Neural progenitor cell (in vitro differentiated cells): ENCODE results near the gene TRAF7. TPM values are rescaled to one million over a fixed set of nuclear protein-coding genes. Genes with fewer than 3 reads are reported as not detected.

Source experiments
- DNase-seq: peaks from one replicate; pipeline ENCODE4 v3.0.0-alpha.2; 2016; ENCODE audit warnings: low spot score
- H2AFZ ChIP-seq: fragments of 200-600 bp; sonication (generic); replicated peaks from 2 replicates; pipeline ENCODE4 v1.6.1; 2016; ENCODE audit warnings: antibody characterized with exemption
- H3F3A ChIP-seq: fragments of 200-600 bp; sonication (generic); 2 replicates; pipeline ENCODE4 v1.6.1; 2016; ENCODE audit warnings: antibody characterized with exemption, low read depth
- H3K27ac ChIP-seq: fragments of 200-600 bp; sonication (generic); 2 replicates; pipeline ENCODE4 v1.5.1; 2016; ENCODE audit warnings: mild to moderate bottlenecking
- H3K27me3 ChIP-seq: fragments of 200-600 bp; sonication (generic); 2 replicates; pipeline ENCODE4 v1.6.1; 2016; ENCODE audit warnings: mild to moderate bottlenecking, moderate library complexity
- H3K36me3 ChIP-seq: fragments of 200-600 bp; sonication (generic); 2 replicates; pipeline ENCODE4 v1.5.1; 2016
- H3K4me1 ChIP-seq: fragments of 200-600 bp; sonication (generic); 2 replicates; pipeline ENCODE4 v1.6.1; 2016; ENCODE audit warnings: mixed run types
- H3K4me2 ChIP-seq: fragments of 200-600 bp; sonication (generic); 2 replicates; pipeline ENCODE4 v1.6.1; 2016
- H3K4me3 ChIP-seq: fragments of 200-600 bp; sonication (generic); 2 replicates; pipeline ENCODE4 v1.5.1; 2016
- H3K79me2 ChIP-seq: fragments of 200-600 bp; sonication (generic); 2 replicates; pipeline ENCODE4 v1.6.1; 2016; ENCODE audit warnings: low read depth
- H3K9ac ChIP-seq: fragments of 200-600 bp; sonication (generic); 2 replicates; pipeline ENCODE4 v1.6.1; 2016
- H3K9me3 ChIP-seq: fragments of 200-600 bp; sonication (generic); 2 replicates; pipeline ENCODE4 v1.5.1; 2016; ENCODE audit warnings: low read depth
- H4K20me1 ChIP-seq: fragments of 200-600 bp; sonication (generic); 2 replicates; pipeline ENCODE4 v1.6.1; 2016; ENCODE audit warnings: low read depth
- H3K27ac Mint-ChIP-seq: 3 replicates; pipeline ENCODE4 v1.8.0; 2021; ENCODE audit warnings: mixed read lengths
- H3K27me3 Mint-ChIP-seq: 2 replicates; pipeline ENCODE4 v1.8.0; 2022; ENCODE audit warnings: low read depth, mild to moderate bottlenecking, inconsistent platforms, moderate library complexity, mixed read lengths; ENCODE audit not compliant: insufficient read depth
- H3K36me3 Mint-ChIP-seq: 3 replicates; pipeline ENCODE4 v1.8.0; 2021; ENCODE audit warnings: mixed read lengths
- H3K4me1 Mint-ChIP-seq: 3 replicates; pipeline ENCODE4 v1.8.0; 2021; ENCODE audit warnings: mixed read lengths
- H3K4me3 Mint-ChIP-seq: 3 replicates; pipeline ENCODE4 v1.8.0; 2021; ENCODE audit warnings: mild to moderate bottlenecking, moderate library complexity, mixed read lengths
- H3K9me3 Mint-ChIP-seq: 3 replicates; pipeline ENCODE4 v1.8.0; 2020; ENCODE audit warnings: mixed read lengths
- EZH2 ChIP-seq: fragments of 200-600 bp; sonication (generic); IDR thresholded peaks from 2 replicates; pipeline ENCODE4 v1.6.1; 2017; ENCODE audit warnings: antibody characterized with exemption, mild to moderate bottlenecking, moderate library complexity
- EZH2phosphoT487 ChIP-seq: fragments of 200-600 bp; sonication (generic); IDR thresholded peaks from 2 replicates; pipeline ENCODE4 v1.6.1; 2017; ENCODE audit warnings: antibody characterized with exemption
- total RNA-seq: library from RNA; depleted of rRNA; stranded (reverse); fragments of >200 nt; gene quantifications from 2 replicates; pipeline ENCODE4 v1.2.3, GENCODE V29; 2015; ENCODE audit warnings: low replicate concordance
- TF ChIP-seq, protein P1 (sequence below): fragments of 200-600 bp; sonication (generic); IDR thresholded peaks from 2 replicates; pipeline ENCODE4 v1.5.1; 2017; ENCODE audit warnings: antibody characterized with exemption, mild to moderate bottlenecking

Gene TRAF7
- total RNA-seq, 1 donor from 2014 or later, result 24.1 TPM

DNA sequence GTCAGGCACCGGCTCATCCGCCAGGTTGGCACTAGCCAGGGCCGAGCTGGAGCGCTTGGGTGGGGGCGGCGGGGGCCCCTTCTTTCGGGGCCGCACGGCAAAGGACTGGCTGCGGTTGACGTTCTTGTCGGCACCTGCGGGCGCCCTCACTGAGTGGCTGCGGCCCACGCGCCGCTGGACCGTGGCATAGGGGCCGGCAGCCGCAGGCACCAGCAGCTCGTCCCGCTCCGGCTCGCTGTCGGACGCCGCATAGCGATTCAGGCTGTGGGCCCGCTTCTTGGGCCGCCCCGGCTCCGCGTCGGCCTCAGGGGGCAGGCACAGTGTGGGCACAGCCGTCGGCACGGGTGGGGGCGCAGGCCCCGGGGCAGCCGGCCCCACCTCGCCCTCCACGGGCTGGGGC lies 24.9 kb downstream of the TRAF7 start:
- Histone ChIP-seq H3K9me3 (no peaks in the 10 kb centered on the region), H3K9ac (no peak overlapping the region), H3K36me3 (no peaks in the 10 kb centered on the region), H3K79me2 (no peaks in the 10 kb centered on the region), H3K4me2 (no peak overlapping the region), H3F3A (peaks cover 5% of the 10 kb centered on the region), H3K4me3 (no peak overlapping the region), H4K20me1 (no peaks in the 10 kb centered on the region), H3K27me3 (no peaks in the 10 kb centered on the region), H3K27ac (no peak overlapping the region), H2AFZ (no peak overlapping the region), H3K4me1 (no peaks in the 10 kb centered on the region)
- H3K27me3 Mint-ChIP-seq, result peaks cover 11% of the 10 kb centered on the region
- H3K27ac Mint-ChIP-seq, result no peak overlapping the region
- H3K4me3 Mint-ChIP-seq, result no peak overlapping the region
- no peak for DNase-seq
- peaks cover 3% of the 10 kb centered on the region for H3K4me1 Mint-ChIP-seq
- TF ChIP-seq EZH2phosphoT487, result no peak
- TF ChIP-seq EZH2, result no peak
- TF ChIP-seq, protein P1, sequence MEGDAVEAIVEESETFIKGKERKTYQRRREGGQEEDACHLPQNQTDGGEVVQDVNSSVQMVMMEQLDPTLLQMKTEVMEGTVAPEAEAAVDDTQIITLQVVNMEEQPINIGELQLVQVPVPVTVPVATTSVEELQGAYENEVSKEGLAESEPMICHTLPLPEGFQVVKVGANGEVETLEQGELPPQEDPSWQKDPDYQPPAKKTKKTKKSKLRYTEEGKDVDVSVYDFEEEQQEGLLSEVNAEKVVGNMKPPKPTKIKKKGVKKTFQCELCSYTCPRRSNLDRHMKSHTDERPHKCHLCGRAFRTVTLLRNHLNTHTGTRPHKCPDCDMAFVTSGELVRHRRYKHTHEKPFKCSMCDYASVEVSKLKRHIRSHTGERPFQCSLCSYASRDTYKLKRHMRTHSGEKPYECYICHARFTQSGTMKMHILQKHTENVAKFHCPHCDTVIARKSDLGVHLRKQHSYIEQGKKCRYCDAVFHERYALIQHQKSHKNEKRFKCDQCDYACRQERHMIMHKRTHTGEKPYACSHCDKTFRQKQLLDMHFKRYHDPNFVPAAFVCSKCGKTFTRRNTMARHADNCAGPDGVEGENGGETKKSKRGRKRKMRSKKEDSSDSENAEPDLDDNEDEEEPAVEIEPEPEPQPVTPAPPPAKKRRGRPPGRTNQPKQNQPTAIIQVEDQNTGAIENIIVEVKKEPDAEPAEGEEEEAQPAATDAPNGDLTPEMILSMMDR, result no peak
- H3K36me3 Mint-ChIP-seq, result peaks cover 2% of the 10 kb centered on the region
- H3K9me3 Mint-ChIP-seq, result no peaks in the 10 kb centered on the region

DNA sequence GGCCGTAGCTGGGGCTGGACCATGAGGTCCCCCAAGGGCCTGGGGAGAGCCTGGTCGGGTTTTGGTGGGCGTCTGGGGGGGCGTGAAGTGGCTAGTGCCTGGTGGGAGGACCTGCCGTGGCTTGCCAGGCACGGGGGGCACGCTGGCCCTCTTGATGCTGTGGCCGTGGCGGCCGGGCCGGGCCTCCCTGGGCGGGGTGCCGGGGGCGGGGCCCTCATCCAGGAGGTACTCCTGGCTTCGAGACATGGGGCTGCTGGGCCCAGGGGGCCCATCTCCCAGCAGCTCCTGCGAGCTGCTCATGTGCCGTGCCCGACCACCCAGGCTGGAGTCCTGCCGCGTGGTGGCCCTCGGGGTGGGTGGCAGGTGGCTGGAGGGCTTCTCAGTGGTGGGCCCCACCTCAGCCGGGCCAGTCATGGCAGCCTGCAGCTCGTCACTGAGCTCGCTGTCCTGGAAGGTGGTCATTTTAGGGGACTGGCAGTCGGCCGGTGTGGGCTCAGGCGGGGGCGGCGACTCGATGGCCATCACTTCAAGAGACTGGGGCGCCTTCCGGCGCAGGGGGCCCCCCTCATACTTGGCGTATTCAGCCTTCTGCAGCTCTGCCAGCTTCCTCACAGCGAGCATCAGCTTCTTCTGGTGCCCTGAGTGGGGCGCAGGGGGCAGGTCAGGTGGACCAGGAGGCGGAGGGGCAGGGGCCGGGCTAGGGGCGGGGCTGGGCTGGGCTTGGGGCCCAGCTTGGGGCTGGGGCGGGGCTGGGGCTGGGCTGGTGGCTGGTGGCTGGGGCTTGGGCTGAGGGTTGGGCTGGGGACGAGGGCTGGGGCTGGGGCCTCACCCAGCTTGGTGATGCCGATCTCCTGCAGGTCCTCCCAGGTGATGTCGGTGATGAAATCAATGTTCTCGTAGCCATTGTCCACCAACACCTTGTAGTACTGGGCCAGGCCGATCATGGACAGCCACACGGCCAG lies 25.7 kb downstream of the TRAF7 start:
- Mint-ChIP-seq H3K4me1 (peaks cover 3% of the 10 kb centered on the region), H3K4me3 (peak overlapping the region; percentile 50), H3K27ac (no peak overlapping the region), H3K27me3 (peaks cover 9% of the 10 kb centered on the region), H3K36me3 (peaks cover 2% of the 10 kb centered on the region), H3K9me3 (no peaks in the 10 kb centered on the region)
- H3K4me1 ChIP-seq, result no peaks in the 10 kb centered on the region
- no peak overlapping the region for H3K4me2 ChIP-seq
- DNase-seq, result peak; percentile 21
- no peaks in the 10 kb centered on the region for H3K79me2 ChIP-seq
- H4K20me1 ChIP-seq, result no peaks in the 10 kb centered on the region
- H3K27me3 ChIP-seq, result no peaks in the 10 kb centered on the region
- no peaks in the 10 kb centered on the region for H3K9me3 ChIP-seq
- TF ChIP-seq EZH2 (no peak), EZH2phosphoT487 (no peak)
- TF ChIP-seq, protein P1, result no peak
- peaks cover 5% of the 10 kb centered on the region for H3F3A ChIP-seq
- H3K9ac ChIP-seq, result no peak overlapping the region
- no peak overlapping the region for H2AFZ ChIP-seq
- H3K36me3 ChIP-seq, result no peaks in the 10 kb centered on the region
- no peak overlapping the region for H3K27ac ChIP-seq
- H3K4me3 ChIP-seq, result no peak overlapping the region

DNA sequence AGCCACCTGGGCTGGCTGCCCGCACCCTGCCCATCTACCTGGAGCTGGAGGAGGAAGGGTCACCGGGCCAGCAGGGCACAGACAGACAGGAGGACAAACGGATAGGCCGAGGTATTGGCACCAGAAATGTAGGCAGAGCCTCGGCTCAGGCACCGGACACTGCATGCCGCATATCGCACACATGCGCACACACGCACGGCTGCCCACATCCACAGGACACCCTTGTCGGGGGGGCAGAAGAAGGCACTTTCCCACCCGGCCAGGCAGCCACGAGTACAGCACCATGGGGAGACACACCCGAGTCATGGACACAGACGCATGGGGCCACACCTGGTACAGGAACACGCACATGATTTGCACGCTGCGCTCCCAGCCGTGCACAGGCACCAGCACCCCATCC lies 26.4 kb downstream of the TRAF7 start:
- Histone ChIP-seq H3F3A (peaks cover 5% of the 10 kb centered on the region), H3K9me3 (no peaks in the 10 kb centered on the region), H3K4me3 (no peak overlapping the region), H3K4me1 (no peaks in the 10 kb centered on the region), H4K20me1 (no peaks in the 10 kb centered on the region), H3K36me3 (no peaks in the 10 kb centered on the region), H3K27me3 (no peaks in the 10 kb centered on the region), H3K4me2 (no peak overlapping the region), H3K79me2 (no peaks in the 10 kb centered on the region), H3K9ac (no peak overlapping the region), H2AFZ (no peak overlapping the region), H3K27ac (no peak overlapping the region)
- Mint-ChIP-seq H3K36me3 (peaks cover 2% of the 10 kb centered on the region), H3K4me3 (peak overlapping the region; percentile 73), H3K27me3 (peaks cover 9% of the 10 kb centered on the region), H3K9me3 (no peaks in the 10 kb centered on the region), H3K4me1 (peaks cover 3% of the 10 kb centered on the region), H3K27ac (peak overlapping the region; percentile 70)
- no peak for DNase-seq
- TF ChIP-seq, protein P1, result no peak
